NCI-H1694 treated with DMSO at 0.1 percent for 48 hours (cell line): ENCODE data around the gene GCK.

Source experiments
- DNase-seq: peaks from one replicate; lab custom pipeline; 2025; lab: John Stamatoyannopoulos, UW

GCK gene

GRCh38 chr7:44104860-44105771 lies 84.1 kb downstream of the GCK start:
- DNase-seq = no peak

- no peak for DNase-seq
Measured at GRCh38 chr7:44103923-44104859, 85.0 kb downstream of the GCK start, which contains the start of gene AEBP1. AEBP1 (plus strand) TSS chr7:44104345; CDS start chr7:44104666, 321 bp downstream.

GRCh38 chr7:44103566-44103922 lies 85.7 kb downstream of the GCK start:
- DNase-seq = no peak

GRCh38 chr7:44102846-44103565 lies 86.2 kb downstream of the GCK start:
- no peak for DNase-seq

GRCh38 chr7:44101966-44102845 lies 87.0 kb downstream of the GCK start:
- DNase-seq = no peak

- no peak for DNase-seq
Measured at GRCh38 chr7:44101303-44101965, 87.8 kb downstream of the GCK start.

- DNase-seq = no peak
Measured at GRCh38 chr7:44100458-44101302, 88.6 kb downstream of the GCK start.

GRCh38 chr7:44099669-44100068 lies 89.6 kb downstream of the GCK start:
- no peak for DNase-seq

- DNase-seq = no peak
Measured at GRCh38 chr7:44098092-44099068, 90.9 kb downstream of the GCK start.

- DNase-seq = no peak
Measured at GRCh38 chr7:44097064-44097932, 91.9 kb downstream of the GCK start.

- DNase-seq = no peak
Measured at GRCh38 chr7:44096326-44096881, 92.8 kb downstream of the GCK start.

GRCh38 chr7:44095781-44096180 lies 93.5 kb downstream of the GCK start:
- DNase-seq = no peak

- no peak for DNase-seq
Measured at GRCh38 chr7:44094883-44095592, 94.2 kb downstream of the GCK start.

GRCh38 chr7:44094365-44094764 lies 94.9 kb downstream of the GCK start:
- DNase-seq = no peak
